Mesendoderm (in vitro differentiated cells): Measurements from ENCODE around the gene OR1S2. TPM values are rescaled to one million over a fixed set of nuclear protein-coding genes. Genes with fewer than 3 reads are reported as not detected.
"Not testable (repeated sequence)": the region's sequence is repeated elsewhere in the genome, so short reads cannot be mapped to it uniquely, and the experiment has no call there.

Experiments
- DNase-seq: peaks from one replicate; pipeline ENCODE4 v3.0.0; 2013
- H2AK5ac ChIP-seq: 2 replicates; pipeline ENCODE4 v1.6.1; 2013; ENCODE audit warnings: low read length, inconsistent platforms
- H2BK120ac ChIP-seq: 2 replicates; pipeline ENCODE4 v1.6.1; 2013; ENCODE audit warnings: low read depth, mild to moderate bottlenecking, low read length, moderate library complexity, mixed read lengths
- H2BK15ac ChIP-seq: replicated peaks from 2 replicates; pipeline ENCODE4 v1.6.1; 2013; ENCODE audit warnings: low read depth, mild to moderate bottlenecking, moderate library complexity
- H2BK5ac ChIP-seq: 2 replicates; pipeline ENCODE4 v1.6.1; 2013; ENCODE audit warnings: low read length, inconsistent platforms
- H3K18ac ChIP-seq: 2 replicates; pipeline ENCODE4 v1.6.1; 2013; ENCODE audit warnings: mild to moderate bottlenecking, low read length, mixed read lengths
- H3K23ac ChIP-seq: one replicate; pipeline ENCODE4 v1.6.1; 2013; ENCODE audit warnings: low read length
- H3K27ac ChIP-seq: 2 replicates; pipeline ENCODE4 v1.5.1; 2013; ENCODE audit warnings: low read depth, mild to moderate bottlenecking, inconsistent platforms, low read length, moderate library complexity
- H3K27me3 ChIP-seq: 2 replicates; pipeline ENCODE4 v1.6.1; 2013; ENCODE audit warnings: low read length, control low read depth, mild to moderate bottlenecking, inconsistent platforms; ENCODE audit not compliant: insufficient read depth, poor library complexity
- H3K36me3 ChIP-seq: 2 replicates; pipeline ENCODE4 v1.6.1; 2013; ENCODE audit warnings: low read length, inconsistent platforms; ENCODE audit not compliant: control insufficient read depth, insufficient read depth
- H3K4ac ChIP-seq: one replicate; pipeline ENCODE4 v1.6.1; 2013; ENCODE audit warnings: low read depth, mild to moderate bottlenecking, low read length, moderate library complexity
- H3K4me1 ChIP-seq: 2 replicates; pipeline ENCODE4 v1.6.1; 2013; ENCODE audit warnings: low read depth, low read length, inconsistent platforms; ENCODE audit not compliant: control insufficient read depth
- H3K4me2 ChIP-seq: 2 replicates; pipeline ENCODE4 v1.6.1; 2013; ENCODE audit warnings: low read length
- H3K4me3 ChIP-seq: 2 replicates; pipeline ENCODE4 v1.5.1; 2013; ENCODE audit warnings: mild to moderate bottlenecking, low read length
- H3K56ac ChIP-seq: one replicate; pipeline ENCODE4 v1.6.1; 2013; ENCODE audit warnings: low read length
- H3K79me1 ChIP-seq: 2 replicates; pipeline ENCODE4 v1.6.1; 2013; ENCODE audit warnings: low read length, inconsistent platforms
- H3K79me2 ChIP-seq: 2 replicates; pipeline ENCODE4 v1.6.1; 2013; ENCODE audit warnings: mild to moderate bottlenecking, low read length; ENCODE audit not compliant: control insufficient read depth, insufficient read depth
- H3K9ac ChIP-seq: 2 replicates; pipeline ENCODE4 v1.6.1; 2013; ENCODE audit warnings: low read length, inconsistent platforms
- H4K5ac ChIP-seq: one replicate; pipeline ENCODE4 v1.6.1; 2013; ENCODE audit warnings: low read length
- H4K8ac ChIP-seq: one replicate; pipeline ENCODE4 v1.6.1; 2013; ENCODE audit warnings: low read depth, mild to moderate bottlenecking, control low read depth, low read length, moderate library complexity
- WGBS: extraction: QIAGEN DNeasy Blood & Tissue Kit; methylation state at CpG from one replicate; pipeline ENCODE4 v1.1.7; 2013; ENCODE audit warnings: low lambda C conversion rate, missing lambda C conversion rate; ENCODE audit not compliant: insufficient coverage; ENCODE audit errors: extremely low coverage; 5-methylcytosine and 5-hydroxymethylcytosine counted together
- polyA plus RNA-seq, 2 experiments: library from polyadenylated mRNA; stranded (reverse); fragments of 200-250 nt; gene quantifications; one replicate each; pipeline ENCODE4 v1.2.3, GENCODE V29; 2013

Gene OR1S2, protein sequence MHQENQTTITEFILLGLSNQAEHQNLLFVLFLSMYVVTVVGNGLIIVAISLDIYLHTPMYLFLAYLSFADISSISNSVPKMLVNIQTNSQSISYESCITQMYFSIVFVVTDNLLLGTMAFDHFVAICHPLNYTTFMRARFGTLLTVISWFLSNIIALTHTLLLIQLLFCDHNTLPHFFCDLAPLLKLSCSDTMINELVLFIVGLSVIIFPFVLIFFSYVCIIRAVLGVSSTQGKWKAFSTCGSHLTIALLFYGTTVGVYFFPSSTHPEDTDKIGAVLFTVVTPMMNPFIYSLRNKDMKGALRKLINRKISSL
- not detected for polyA plus RNA-seq (2013, experiment 1 of 2)
- polyA plus RNA-seq (2013, experiment 2 of 2) = not detected

DNA sequence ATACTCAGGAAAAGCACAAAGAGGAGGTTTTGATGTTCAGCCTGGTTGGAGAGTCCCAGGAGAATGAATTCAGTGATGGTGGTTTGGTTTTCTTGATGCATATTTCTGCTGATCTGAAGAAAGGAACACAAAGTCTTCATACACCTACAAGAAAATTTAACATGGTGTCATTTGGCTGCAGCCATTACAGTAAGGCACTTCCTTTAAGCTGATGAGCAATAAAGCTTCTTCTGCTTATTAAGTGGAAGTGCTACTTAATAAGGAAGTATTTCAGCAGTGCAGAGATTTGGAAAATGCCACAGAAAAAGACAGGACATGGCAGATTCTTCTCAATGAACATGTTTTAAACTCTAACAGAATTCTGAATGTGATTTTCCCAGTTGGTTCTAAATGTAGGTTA is at the start of gene OR1S2:
Gene OR1S2, minus strand, starts transcription at position 101 of the 400 bp plus-strand sequence. Its CDS starts 0 bp downstream, at position 101.
- Histone ChIP-seq H4K5ac (no peak within 1 kb of the TSS), H2BK120ac (no peak within 1 kb of the TSS), H2BK5ac (no peak within 1 kb of the TSS)

DNA sequence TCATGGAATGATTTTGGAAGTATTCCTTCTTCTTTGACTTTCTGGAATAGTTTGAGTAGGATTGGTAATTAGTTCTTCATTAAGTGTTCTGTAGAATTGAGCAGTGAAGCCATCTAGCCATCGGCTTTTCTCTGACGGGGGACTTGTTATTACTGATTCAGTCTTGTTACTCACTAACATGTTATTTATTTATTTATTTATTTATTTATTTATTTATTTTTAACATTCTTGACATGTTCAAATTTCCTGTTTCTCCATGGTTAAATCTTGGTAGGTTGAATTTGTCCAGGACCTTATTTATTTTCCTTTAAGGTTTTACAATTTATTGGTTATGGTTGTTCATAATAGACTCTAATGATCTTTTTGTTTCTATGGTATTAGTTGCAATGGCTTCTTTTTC is 40.0 kb upstream of the OR1S2 start:
- H3K9ac ChIP-seq = no peak overlapping the region
- no peak overlapping the region for H4K8ac ChIP-seq
- no peak overlapping the region for H2BK15ac ChIP-seq
- WGBS = no CpG with 5 or more reads among the region's 2 CpGs
- no peak overlapping the region for H2BK5ac ChIP-seq
- H3K4ac ChIP-seq = no peak overlapping the region
- H3K79me2 ChIP-seq = no peaks in the 10 kb centered on the region
- no peak overlapping the region for H4K5ac ChIP-seq
- H3K23ac ChIP-seq = no peak overlapping the region
- no peak overlapping the region for H2AK5ac ChIP-seq
- no peaks in the 10 kb centered on the region for H3K79me1 ChIP-seq
- no peak overlapping the region for H3K4me3 ChIP-seq
- H3K36me3 ChIP-seq = no peaks in the 10 kb centered on the region
- no peak overlapping the region for H3K4me2 ChIP-seq
- no peak overlapping the region for H3K56ac ChIP-seq
- no peak for DNase-seq
- H3K18ac ChIP-seq = no peak overlapping the region
- no peak overlapping the region for H3K27ac ChIP-seq
- H3K27me3 ChIP-seq = no peaks in the 10 kb centered on the region
- H3K4me1 ChIP-seq = no peaks in the 10 kb centered on the region
- H2BK120ac ChIP-seq = no peak overlapping the region

More for the DNA sequence above, at the start of gene OR1S2:
- H3K56ac ChIP-seq = no peak within 1 kb of the TSS
- no peak within 1 kb of the TSS for H3K18ac ChIP-seq
- H3K36me3 ChIP-seq = no peaks in the 10 kb centered on the region
- no peak within 1 kb of the TSS for H3K4ac ChIP-seq
- no peak within 1 kb of the TSS for H4K8ac ChIP-seq
- H3K79me2 ChIP-seq = no peaks in the 10 kb centered on the region
- no peak within 1 kb of the TSS for H2AK5ac ChIP-seq
- no peak within 1 kb of the TSS for H3K27ac ChIP-seq
- no peaks in the 10 kb centered on the region for H3K4me1 ChIP-seq
- H3K4me3 ChIP-seq = no peak within 1 kb of the TSS
- no peak for DNase-seq
- H3K79me1 ChIP-seq = no peaks in the 10 kb centered on the region
- no peak within 1 kb of the TSS for H3K9ac ChIP-seq
- no peak within 1 kb of the TSS for H3K23ac ChIP-seq
- H3K4me2 ChIP-seq = no peak within 1 kb of the TSS
- H2BK15ac ChIP-seq = no peak within 1 kb of the TSS
- no peaks in the 10 kb centered on the region for H3K27me3 ChIP-seq

DNA sequence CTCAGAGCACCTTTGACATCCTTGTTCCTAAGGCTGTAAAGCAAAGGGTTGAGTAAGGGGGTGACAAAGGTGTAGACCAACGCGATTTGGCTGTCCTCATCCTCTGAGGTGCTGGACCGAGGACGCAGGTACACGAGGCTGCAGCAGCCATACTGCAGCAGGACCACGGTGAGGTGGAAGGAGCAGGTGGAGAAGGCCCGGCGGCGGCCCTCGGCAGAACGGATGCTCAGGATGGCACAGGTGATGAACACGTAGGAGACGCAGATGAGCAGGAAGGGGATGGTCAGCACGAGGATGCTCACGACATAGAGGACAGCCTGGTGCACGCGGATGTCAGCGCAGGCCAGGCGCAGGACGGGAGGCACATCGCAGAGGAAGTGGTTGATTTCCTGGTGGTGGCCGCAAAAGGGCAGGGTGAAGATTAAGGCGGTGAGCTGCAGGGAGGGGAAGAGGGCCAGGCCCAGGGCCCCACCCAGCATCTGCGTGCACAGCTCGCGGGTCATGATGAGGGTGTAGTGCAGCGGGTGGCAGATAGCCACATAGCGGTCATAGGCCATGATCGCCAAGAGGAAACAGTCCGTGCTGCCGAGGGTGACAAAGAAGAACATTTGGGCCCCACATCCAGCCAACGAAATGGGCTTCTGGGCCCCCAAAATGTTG is 24.1 kb upstream of the OR1S2 start:
- Histone ChIP-seq H2BK120ac (no peak overlapping the region), H3K36me3 (no peaks in the 10 kb centered on the region), H3K9ac (no peak overlapping the region), H2AK5ac (no peak overlapping the region), H3K4me1 (no peaks in the 10 kb centered on the region), H3K4me2 (no peak overlapping the region), H3K4me3 (no peak overlapping the region), H3K56ac (no peak overlapping the region), H3K79me2 (no peaks in the 10 kb centered on the region), H3K79me1 (no peaks in the 10 kb centered on the region), H3K23ac (no peak overlapping the region), H2BK15ac (no peak overlapping the region), H4K5ac (no peak overlapping the region), H3K27ac (no peak overlapping the region), H3K27me3 (no peaks in the 10 kb centered on the region), H3K18ac (no peak overlapping the region), H2BK5ac (no peak overlapping the region), H4K8ac (no peak overlapping the region), H3K4ac (no peak overlapping the region)
- WGBS = no CpG with 5 or more reads among the region's 32 CpGs
- DNase-seq = no peak

DNA sequence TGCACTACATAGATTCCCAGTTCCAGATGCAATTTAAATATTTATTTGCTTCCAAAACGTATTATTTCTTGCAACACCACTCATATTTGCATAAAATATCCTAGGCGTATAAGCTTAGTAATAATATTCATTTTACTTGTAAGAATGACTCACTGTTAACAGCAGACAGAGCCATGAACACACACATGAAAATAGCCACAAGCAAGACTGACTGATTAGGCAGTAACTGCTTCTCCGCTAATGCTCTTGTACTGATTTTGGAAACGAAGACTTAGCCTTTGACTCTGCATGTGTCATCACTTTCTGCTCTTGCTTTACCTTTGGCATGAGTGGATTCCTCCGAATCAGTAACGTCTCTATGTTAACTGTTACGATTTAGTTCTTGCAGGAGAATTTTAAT is 18.8 kb upstream of the OR1S2 start:
- H3K18ac ChIP-seq = no peak overlapping the region
- no peak overlapping the region for H2BK120ac ChIP-seq
- H3K79me1 ChIP-seq = no peaks in the 10 kb centered on the region
- no peaks in the 10 kb centered on the region for H3K27me3 ChIP-seq
- H3K56ac ChIP-seq = no peak overlapping the region
- H2BK5ac ChIP-seq = no peak overlapping the region
- H3K4ac ChIP-seq = no peak overlapping the region
- no peak overlapping the region for H3K9ac ChIP-seq
- WGBS = no CpG with 5 or more reads among the region's 7 CpGs
- H4K8ac ChIP-seq = no peak overlapping the region
- H3K4me3 ChIP-seq = no peak overlapping the region
- H3K23ac ChIP-seq = no peak overlapping the region
- no peak overlapping the region for H3K4me2 ChIP-seq
- DNase-seq = no peak
- no peak overlapping the region for H2BK15ac ChIP-seq
- H3K79me2 ChIP-seq = no peaks in the 10 kb centered on the region
- no peak overlapping the region for H3K27ac ChIP-seq
- no peak overlapping the region for H4K5ac ChIP-seq
- H3K36me3 ChIP-seq = no peaks in the 10 kb centered on the region
- H2AK5ac ChIP-seq = no peak overlapping the region
- no peaks in the 10 kb centered on the region for H3K4me1 ChIP-seq

DNA sequence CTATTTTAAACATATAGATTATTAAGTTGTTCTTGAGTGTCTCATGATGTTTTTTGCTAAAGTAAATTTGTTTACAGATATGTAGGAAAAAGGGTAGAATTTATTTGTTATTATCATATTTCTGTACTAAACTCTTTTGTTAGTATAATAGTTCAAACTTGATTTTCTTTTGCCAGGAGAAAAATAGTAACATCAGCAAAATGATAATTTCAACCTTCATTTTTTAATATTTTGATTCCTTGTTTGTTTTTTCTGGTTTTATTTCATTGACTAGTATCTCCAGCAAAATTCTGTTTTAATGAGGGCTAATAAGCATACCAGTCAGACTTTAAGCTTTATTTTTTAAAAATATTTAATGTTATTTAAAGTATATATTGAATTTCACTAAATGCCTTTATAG is 12.5 kb upstream of the OR1S2 start:
- H3K4ac ChIP-seq = no peak overlapping the region
- no peak for DNase-seq
- H2BK120ac ChIP-seq = no peak overlapping the region
- H3K27ac ChIP-seq = no peak overlapping the region
- no peak overlapping the region for H3K18ac ChIP-seq
- no peaks in the 10 kb centered on the region for H3K79me1 ChIP-seq
- H3K56ac ChIP-seq = no peak overlapping the region
- H3K4me1 ChIP-seq = no peaks in the 10 kb centered on the region
- no peak overlapping the region for H4K8ac ChIP-seq
- H3K4me2 ChIP-seq = no peak overlapping the region
- H3K79me2 ChIP-seq = no peaks in the 10 kb centered on the region
- no peak overlapping the region for H2BK15ac ChIP-seq
- no peak overlapping the region for H4K5ac ChIP-seq
- H3K4me3 ChIP-seq = no peak overlapping the region
- H3K23ac ChIP-seq = no peak overlapping the region
- H3K36me3 ChIP-seq = no peaks in the 10 kb centered on the region
- no peaks in the 10 kb centered on the region for H3K27me3 ChIP-seq
- no peak overlapping the region for H2AK5ac ChIP-seq
- H2BK5ac ChIP-seq = no peak overlapping the region
- no peak overlapping the region for H3K9ac ChIP-seq

- H3K9ac ChIP-seq, H3K79me2 ChIP-seq, H3K4ac ChIP-seq, H2BK5ac ChIP-seq, H2BK15ac ChIP-seq, H3K56ac ChIP-seq, H2AK5ac ChIP-seq, H3K23ac ChIP-seq, H3K27me3 ChIP-seq, DNase-seq, H3K36me3 ChIP-seq, H3K18ac ChIP-seq, H4K5ac ChIP-seq, H3K27ac ChIP-seq, H3K4me2 ChIP-seq, H3K4me1 ChIP-seq, H3K4me3 ChIP-seq, H3K79me1 ChIP-seq, H4K8ac ChIP-seq, H2BK120ac ChIP-seq: not testable (repeated sequence)
- WGBS = no CpG with 5 or more reads among the region's 2 CpGs
Observed at GRCh38 chr11:58212420-58212819, 8.5 kb upstream of the OR1S2 start, which contains the start of gene OR1S1. Gene OR1S1, plus strand, starts transcription at chr11:58212720.
